Lower leg skin (tissue), 3 donors: ENCODE data around the gene HOXD11.

ENCODE experiments used
- POLR2A ChIP-seq, 2 donors: fragments of 450-650 bp; IDR thresholded peaks; one replicate each; pipeline ENCODE4 v1.6.1; 2016 to 2017; ENCODE audit warnings: antibody characterized with exemption in 2 of 2, mild to moderate bottlenecking in 1 of 2, moderate library complexity in 1 of 2
- TF ChIP-seq, protein P1 (sequence below), 3 donors: fragments of 450-650 bp; IDR thresholded peaks; one replicate each; pipeline ENCODE4 v1.5.1; 2016; ENCODE audit warnings: antibody characterized with exemption in 3 of 3, mild to moderate bottlenecking in 3 of 3, moderate library complexity in 2 of 3

DNA sequence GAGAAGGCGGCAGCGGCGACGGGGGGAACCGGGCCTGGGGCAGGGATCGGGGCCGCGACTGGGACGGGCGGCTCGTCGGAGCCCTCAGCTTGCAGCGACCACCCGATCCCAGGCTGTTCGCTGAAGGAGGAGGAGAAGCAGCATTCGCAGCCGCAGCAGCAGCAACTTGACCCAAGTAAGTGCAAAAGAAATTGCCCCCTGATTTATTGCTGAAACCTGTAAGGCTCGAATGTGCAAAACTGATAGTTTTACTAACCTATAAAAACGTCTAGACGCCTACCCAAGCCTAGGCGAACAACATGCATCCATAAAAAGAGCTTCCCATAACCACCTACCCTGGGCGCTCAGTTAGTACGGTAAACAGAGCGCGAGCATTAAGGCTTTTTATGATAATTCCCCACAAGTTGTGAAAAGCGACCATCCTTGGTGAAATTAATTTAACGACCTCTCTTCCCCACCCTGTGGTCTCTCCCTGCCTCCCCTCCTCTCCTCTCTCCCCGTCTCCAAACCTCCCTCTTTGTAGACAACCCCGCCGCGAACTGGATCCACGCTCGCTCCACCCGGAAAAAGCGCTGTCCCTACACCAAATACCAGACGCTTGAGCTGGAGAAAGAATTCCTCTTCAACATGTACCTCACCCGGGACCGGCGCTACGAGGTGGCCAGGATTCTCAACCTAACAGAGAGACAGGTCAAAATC lies 16.5 kb downstream of the HOXD11 start:
- TF ChIP-seq, protein P1, sequence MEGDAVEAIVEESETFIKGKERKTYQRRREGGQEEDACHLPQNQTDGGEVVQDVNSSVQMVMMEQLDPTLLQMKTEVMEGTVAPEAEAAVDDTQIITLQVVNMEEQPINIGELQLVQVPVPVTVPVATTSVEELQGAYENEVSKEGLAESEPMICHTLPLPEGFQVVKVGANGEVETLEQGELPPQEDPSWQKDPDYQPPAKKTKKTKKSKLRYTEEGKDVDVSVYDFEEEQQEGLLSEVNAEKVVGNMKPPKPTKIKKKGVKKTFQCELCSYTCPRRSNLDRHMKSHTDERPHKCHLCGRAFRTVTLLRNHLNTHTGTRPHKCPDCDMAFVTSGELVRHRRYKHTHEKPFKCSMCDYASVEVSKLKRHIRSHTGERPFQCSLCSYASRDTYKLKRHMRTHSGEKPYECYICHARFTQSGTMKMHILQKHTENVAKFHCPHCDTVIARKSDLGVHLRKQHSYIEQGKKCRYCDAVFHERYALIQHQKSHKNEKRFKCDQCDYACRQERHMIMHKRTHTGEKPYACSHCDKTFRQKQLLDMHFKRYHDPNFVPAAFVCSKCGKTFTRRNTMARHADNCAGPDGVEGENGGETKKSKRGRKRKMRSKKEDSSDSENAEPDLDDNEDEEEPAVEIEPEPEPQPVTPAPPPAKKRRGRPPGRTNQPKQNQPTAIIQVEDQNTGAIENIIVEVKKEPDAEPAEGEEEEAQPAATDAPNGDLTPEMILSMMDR (IDR thresholded peaks at IDR 0.05), result no peak
- TF ChIP-seq POLR2A (IDR thresholded peaks at IDR 0.05), result no peak
